CD4-positive, alpha-beta T cell treated with Interleukin-15 for 4 hours (primary cell): ENCODE measurements around the gene CYLC1.

ENCODE experiments used
- DNase-seq: peaks from one replicate; pipeline ENCODE4 v3.0.0-alpha.2; 2020; ENCODE audit warnings: low spot score

The CYLC1 gene, protein sequence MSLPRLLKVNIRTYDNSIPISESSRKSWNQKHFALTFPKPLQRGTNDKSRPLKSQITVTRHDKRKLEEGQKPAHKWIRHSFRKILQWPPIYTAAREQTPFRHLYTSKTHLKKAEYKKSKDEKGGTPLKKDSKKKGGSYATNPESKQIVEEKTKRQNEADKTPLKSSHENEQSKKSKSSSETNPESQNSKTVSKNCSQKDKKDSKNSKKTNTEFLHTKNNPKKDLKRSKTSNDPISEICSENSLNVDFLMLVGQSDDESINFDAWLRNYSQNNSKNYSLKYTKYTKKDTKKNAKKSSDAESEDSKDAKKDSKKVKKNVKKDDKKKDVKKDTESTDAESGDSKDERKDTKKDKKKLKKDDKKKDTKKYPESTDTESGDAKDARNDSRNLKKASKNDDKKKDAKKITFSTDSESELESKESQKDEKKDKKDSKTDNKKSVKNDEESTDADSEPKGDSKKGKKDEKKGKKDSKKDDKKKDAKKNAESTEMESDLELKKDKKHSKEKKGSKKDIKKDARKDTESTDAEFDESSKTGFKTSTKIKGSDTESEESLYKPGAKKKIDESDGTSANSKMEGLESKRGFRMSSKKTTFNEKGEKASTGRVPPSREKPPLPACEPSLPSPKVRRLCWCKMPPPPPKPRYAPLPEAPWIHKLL

DNA sequence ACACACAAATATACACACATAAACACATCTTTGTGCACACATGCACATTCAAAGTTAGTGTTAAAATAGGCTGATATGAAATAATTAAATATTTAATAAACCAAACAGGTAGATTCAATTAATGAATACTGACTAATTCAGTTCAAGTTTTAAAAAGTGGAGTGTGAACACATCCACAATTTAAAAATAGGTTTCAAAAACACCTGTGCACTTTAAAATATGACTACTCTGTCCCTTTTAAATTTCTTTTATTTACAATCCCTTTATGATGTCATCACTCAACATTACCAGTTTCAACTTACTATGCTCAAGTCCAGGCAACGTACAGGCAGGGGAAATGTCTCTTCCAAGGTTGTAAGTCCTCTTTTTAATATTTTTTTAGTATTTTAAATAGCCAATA, at the start of gene CYLC1:
CYLC1 (plus strand) TSS at position 301 of the 400 bp plus-strand sequence; CDS start at position 338, 37 bp downstream.
- DNase-seq: no peak

DNA sequence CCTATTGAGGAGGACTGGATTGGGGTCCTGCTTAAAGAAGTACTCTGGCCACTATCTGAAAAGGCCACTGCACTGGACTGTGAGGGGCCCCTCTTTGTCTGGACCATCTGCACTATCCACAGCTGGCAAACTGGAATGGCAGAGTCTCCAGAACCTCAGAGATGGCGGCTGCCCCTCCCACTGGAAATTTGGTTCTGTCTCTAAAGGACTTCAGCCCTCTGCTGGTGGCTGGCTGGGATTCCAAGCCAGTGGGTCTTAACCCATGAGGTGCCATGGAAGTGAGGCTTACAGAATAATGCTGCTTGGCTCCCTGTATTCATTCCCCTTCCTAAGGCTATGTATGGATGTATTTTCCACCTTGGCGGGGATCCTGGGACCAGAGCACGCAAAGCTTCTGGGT, 41.6 kb upstream of the CYLC1 start:
- DNase-seq: no peak

- DNase-seq: no peak
Measured at GRCh38 chrX:83829874-83830273, 31.1 kb upstream of the CYLC1 start.

- DNase-seq: peak; percentile 0
Measured at GRCh38 chrX:83845397-83845796, 15.5 kb upstream of the CYLC1 start.

DNA sequence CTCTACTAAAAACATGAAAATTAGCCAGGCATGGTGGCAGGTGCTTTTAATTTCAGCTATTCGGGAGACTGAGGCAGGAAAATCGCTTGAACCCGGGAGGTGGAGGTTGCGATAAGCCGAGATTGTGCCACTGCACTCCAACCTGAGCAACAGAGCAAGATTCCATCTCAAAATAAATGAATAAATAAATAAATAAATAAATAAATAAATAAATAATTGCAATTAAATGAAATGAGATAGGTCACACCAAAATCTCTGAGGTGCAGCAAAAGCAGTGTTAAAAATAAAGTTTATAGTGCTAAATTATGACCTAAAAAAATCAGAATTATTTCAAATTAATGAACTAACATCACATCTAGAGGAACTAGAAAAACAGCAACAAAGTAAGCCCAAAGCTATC, 13.6 kb upstream of the CYLC1 start:
- no peak for DNase-seq

- DNase-seq: no peak
Measured at GRCh38 chrX:83888585-83888984, 27.6 kb downstream of the CYLC1 start.

DNA sequence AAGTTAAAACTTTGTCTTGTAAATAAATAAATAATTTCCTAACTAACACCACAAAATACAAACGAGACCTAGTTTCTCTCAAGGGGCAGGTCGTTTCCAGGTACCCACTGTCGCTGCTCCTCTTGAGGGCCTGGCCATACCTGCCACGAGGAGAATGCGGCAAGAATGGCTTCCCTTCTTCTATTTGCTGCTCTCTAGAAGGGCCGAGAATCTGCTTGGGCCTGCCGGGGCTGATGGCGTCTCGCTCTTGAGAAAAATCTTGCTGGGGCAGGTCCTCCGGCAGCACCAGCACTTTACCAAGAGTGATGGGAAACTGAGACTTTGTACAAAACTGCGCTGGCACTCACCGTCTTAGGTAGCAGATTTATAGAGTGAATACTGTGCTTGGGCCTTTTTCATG, 31.5 kb downstream of the CYLC1 start:
- DNase-seq: no peak

DNA sequence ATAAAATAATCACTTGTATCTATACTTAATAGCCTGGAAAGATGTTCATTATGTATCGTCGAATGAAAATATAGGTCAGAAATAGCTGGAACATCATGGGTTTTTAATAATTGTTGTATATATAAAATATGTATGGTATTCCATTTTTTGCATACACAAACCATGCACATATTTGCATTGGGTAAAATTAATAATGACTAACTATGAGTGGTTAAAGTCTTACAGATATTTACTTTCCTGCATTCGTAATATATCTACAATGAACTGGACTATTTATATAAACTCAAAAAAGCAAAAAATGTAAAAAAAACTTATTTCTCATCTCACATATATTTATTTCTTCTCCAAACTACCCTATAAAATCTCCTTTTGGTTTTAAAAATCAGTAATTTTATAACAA, 46.0 kb downstream of the CYLC1 start:
- no peak for DNase-seq

- DNase-seq: no peak
Measured at GRCh38 chrX:83916525-83916924, 55.6 kb downstream of the CYLC1 start.

GRCh38 chrX:83934220-83934619, 73.3 kb downstream of the CYLC1 start:
- DNase-seq: no peak
